Measurements from ENCODE around the gene MKRN2.
"Not testable (repeated sequence)": the region's sequence is repeated elsewhere in the genome, so short reads cannot be mapped to it uniquely, and the experiment has no call there.

- not testable (repeated sequence) for TF ChIP-seq RXRA (CRISPR knock-in tag; IDR thresholded peaks at IDR 0.05); NRL (CRISPR knock-in tag; IDR thresholded peaks at IDR 0.05; ENCODE audit: borderline replicate concordance); TCF7L2 (IDR thresholded peaks at IDR 0.05; ENCODE audit: low read depth, low read length); ZC3H13 (CRISPR knock-in tag; IDR thresholded peaks at IDR 0.05)
Measured at GRCh38 chr3:12543497-12543896, 13.4 kb upstream of the MKRN2 start.
